Stimulated activated CD8-positive, alpha-beta memory T cell treated with anti-CD3 and anti-CD28 coated beads, Interleukin-4, amount 100 ng/mL, for 4 hours (primary cell): ENCODE measurements around the gene ADCK1.
"Not testable (repeated sequence)": the region's sequence is repeated elsewhere in the genome, so short reads cannot be mapped to it uniquely, and the experiment has no call there.

Source experiments
- DNase-seq, 2 donors: peaks; one replicate each; pipeline ENCODE4 v3.0.0-alpha.2; 2020; ENCODE audit warnings: low read depth in 2 of 2, low spot score in 1 of 2

ADCK1 gene, protein sequence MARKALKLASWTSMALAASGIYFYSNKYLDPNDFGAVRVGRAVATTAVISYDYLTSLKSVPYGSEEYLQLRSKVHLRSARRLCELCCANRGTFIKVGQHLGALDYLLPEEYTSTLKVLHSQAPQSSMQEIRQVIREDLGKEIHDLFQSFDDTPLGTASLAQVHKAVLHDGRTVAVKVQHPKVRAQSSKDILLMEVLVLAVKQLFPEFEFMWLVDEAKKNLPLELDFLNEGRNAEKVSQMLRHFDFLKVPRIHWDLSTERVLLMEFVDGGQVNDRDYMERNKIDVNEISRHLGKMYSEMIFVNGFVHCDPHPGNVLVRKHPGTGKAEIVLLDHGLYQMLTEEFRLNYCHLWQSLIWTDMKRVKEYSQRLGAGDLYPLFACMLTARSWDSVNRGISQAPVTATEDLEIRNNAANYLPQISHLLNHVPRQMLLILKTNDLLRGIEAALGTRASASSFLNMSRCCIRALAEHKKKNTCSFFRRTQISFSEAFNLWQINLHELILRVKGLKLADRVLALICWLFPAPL

DNA sequence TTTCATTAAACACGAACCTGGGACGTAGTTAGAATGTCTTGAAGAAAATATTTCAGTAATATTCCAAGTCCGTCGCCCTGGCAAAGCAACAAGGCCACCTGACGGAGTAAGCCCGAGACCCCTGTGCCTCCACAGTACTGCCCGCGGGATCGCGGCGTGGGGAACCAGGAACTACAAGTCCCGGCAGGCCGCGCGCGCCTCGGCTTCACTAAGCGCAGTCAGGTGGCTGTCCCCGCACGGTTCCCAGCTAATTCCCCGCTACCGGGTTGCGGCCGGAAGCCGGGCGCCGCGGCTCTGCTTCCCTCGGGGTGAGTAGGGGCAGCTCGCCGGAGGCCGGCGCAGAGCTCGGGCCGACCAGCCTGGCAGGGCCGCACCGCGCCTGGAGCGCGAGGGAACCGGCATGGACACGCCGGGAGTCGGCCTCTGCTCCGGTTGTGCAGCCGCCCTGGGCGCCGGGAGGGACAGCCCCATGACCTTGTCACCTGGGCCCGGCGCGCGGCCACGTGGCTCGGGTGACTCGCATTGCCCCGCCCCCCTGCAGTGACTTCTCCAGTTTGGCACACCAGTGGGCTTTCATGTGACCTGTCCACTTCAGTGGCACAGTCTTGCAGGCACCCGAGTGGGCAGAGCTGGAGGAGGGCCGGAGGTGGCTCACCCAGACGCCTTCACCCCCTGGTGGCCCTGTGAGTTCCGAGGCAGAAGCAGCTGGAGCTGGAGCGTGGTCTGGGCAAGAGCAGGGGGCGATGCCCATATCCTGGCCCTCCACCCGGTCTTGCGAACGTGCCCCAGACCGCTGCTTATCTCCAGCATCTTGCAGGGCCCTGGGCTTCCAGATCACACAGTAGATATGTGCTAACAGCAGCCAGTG is at the start of gene ADCK1:
ADCK1 (plus strand) TSS at position 247 of the 868 bp plus-strand sequence. CDS start 18,870 bp downstream, outside the sequence.
- peak; percentile 66 to 73 for DNase-seq

DNA sequence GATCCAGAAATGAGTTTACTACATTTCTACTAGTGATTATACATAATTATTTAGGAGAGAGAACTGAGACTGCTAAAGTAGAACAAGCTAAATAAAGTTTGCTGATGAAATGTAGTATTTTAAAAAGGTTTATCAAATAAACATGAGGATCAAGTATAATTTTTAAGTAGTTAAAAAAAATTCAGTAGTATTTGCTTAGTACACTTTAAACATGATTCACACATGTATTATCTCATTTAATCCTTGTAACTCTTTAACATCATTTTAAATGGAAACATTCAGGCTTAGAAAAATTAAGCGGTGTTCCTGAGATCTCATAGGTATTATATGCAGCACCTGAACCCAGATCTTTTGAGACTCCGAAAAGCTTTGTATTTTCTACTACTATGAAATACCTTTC is 47.6 kb upstream of the ADCK1 start:
- no peak for DNase-seq

DNA sequence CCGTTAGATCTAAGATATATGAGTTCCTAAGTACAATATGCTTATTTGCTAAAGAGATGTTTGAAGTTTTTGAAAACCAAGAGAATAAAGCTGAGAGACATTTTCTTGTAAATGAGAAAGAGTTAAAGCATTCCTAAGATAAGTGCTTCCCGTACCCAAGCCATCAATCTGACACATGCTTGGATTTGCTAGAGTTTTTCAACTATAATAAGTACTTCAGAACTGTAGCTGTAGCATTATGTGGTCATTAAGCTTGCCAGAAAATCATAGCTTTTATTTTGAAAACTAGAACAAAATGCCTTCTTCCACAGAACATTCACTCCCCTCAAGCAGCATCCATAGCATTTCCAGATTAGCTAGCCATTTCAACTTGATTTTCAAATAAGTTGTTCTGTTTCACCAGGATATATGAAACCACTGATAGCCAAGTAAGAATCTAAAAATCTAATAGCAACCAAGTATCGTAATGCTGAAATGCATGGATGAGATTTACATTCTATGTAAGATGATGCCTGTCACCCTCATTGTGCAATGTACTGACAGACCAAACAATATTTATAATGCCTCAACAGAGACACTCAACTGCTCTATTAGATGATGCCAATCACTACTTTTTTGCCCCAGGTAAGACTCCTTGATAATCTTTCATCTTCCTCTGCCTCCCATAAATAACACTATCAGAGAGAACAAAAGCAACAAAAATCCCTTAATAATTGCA is 47.0 kb upstream of the ADCK1 start:
- DNase-seq: no peak

DNA sequence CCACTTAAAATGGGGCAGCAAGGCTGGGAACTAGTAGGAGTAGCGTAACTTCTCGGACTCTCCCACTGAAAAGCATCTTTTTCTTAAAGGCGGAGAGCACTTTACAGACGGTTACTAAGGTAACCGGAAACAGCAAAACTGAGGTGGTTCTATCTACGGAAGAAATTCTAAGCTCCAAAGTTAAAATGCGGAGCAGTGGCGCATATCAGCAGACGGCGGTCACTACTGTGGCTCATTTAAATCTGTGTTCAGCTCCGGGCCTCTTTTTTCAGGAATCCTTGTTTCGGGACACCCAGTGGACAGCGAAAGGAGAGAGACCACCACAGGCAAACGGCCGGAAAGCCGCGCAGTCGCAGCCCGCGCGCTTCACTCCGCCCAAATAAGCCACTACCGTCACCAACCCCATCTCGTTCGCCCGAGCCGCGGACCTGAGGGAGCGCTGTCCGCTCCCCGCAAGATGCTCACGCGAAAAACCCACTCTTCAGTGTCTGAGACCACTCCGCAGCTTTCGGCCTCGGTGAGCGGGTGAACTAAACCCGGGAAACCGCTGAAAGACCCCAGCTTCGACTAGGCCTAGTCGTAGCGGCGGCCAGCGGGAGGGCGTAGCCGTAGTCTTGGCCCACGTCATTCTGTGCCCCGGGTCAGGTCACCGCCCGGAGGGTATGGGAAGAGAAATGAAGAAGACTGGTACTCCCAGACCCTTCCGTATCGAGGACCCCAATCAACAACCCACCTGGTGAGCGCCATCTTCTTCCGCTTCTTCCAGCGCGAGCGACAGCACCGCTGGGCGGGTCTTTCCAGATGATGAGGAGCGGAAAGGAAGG is 39.3 kb upstream of the ADCK1 start, which contains the start of gene SNW1:
SNW1 (minus strand) TSS at position 776 of the 824 bp plus-strand sequence; CDS start at position 747, 29 bp downstream.
- DNase-seq: peak; percentile 79 to 83

DNA sequence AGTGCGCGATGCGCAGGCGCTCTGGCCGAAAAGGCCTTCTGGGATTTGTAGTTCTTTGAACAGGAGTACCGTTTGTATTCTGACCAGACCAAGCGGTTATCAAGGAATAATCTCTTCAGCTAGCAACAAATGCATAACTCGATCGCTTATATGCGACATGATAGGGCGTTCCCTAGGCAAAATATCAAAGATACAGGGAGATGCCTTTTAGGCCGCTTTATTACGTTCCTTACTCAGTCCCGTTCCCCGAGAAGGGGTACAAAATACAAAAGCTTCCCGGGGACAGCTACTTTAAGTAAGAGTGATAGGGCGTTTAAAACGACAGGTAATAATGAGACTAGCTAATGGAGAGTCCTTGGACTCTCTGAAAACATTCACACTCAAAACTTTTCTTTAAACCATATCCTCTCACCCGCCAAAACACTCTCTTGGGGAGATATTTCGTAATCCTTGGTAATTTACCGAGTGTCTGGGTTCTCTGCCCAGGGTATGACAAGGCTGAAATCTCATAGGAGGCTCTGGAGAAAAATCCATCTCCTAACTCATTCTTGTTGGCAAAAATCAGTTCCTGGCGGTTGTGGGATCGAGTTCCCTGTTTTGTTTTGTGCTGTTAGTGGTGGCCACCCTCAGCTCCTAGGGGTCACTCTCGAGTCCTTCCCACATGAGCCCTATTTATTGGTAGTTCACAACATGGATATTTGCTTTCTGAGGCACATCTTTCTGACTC is 38.5 kb upstream of the ADCK1 start:
- DNase-seq: no peak

DNA sequence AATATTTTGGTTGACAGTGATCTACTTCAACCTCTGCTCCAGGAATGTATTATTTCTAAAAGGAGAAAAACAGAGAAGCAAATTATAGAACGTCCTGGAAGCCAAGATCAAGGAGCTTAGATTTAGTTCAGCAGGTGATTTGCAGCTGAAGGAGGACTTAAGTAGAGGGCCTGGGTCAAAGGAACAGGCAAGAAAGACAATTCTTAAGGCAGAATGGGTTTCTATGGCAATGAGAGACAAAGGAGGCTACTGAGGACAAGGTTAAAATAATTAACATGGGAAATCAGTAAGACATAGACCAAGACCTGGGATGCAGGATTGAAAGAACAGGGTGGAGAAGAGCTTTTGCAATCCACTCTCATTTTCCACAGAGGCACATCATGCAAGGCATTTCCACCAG is 36.6 kb upstream of the ADCK1 start:
- no peak for DNase-seq

DNA sequence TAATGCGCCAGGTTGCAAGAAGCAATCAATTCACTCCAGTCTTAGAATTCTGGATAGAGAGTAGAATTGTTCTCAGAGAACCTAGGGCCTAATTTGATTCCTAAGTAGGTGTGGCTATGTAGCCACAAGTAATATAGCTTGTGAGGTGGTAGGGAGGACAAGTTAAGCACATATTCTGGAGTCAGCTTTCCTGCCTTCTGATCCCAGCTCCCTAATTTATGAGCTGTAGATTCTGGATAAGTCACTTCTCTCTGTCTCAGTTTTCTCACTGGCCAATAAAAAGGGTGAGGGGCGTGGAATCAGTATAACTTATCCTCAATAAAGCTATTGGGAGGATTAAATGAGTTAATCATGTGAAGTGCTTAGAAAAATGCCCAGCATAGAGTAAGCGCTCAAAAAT is 35.9 kb upstream of the ADCK1 start:
- no peak for DNase-seq

DNA sequence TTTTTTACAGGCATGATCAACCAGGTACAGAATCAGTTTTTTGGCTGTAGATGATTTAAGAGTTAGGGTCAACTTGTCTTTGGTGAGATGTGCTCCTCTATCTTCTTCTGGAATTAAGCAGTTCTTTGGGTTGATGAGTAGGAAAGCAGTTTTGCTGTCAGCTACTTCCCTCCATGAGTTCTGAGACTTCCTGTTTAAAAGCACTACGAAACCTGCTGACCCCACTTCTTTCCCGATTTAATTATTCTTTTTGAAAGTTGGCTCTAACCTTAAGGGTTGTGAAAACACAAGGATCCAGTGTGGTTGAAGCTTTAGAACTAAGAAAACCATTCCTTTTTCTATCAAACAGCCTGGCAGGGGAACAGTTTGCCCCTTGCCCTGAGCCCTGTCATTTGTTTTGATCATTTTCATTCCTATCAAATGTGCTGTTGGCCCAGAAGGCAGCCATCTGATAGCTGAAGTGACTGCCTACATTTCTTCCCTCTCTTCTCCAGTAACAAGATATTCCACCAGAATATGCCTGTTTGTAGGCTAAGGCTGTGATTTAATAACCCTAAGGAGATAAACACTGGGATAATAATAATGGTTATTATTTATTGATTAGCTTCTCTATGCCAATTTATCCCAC is 31.4 kb upstream of the ADCK1 start:
- DNase-seq: not testable (repeated sequence)

DNA sequence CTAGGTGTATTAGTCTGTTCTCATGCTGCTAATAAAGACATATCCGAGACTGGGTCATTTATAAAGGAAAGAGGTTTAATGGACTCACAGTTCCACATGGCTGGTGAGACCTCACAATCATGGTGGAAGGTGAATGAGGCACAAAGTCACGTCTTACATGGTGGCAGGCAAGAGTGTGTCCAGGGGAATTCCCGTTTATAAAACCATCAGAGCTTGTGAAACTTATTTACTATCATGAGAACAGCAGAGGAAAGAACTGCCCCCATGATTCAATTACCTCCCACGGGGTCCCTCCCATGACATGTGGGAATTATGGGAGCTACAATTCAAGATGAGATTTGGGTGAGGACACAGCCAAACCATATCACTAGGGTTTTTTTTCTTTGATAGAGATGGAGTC is 25.9 kb upstream of the ADCK1 start:
- not testable (repeated sequence) for DNase-seq

DNA sequence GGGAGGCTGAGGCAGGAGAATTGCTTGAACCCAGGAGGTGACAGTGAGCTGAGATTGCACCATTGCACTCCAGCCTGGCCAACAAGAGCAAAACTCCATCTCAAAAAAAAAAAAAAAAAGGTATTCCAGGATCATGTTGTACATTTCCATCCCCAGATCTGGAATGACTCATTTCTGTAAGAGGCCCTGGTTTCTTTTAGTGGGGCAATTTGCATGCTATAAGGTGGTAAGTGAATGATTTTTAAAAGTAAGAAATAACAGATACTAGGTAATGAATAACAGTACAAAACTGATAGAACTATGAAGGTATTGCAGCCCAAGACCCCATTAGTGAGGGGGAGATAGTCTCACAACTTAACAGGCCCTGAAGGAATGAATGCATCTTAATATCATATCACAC is 17.7 kb upstream of the ADCK1 start:
- DNase-seq: no peak

DNA sequence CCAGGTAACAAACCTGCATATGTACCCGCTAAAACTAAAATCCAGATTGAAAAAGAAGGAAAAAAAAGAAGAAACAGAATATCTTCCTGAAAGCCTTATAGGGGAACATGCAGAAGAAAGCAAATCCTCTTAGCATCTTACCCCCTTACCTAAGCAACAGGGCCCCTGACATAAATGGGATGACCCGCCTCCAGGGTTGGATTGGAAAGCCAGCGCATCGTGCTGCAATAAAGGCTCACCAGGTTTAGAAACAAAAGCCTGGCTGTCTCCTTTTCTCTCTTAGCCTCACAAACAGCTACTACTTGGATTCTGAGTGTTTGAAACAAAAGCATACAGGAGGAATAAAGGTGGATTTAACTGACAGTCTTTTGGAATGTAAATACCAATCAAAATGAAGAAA is 13.8 kb upstream of the ADCK1 start:
- no peak for DNase-seq

DNA sequence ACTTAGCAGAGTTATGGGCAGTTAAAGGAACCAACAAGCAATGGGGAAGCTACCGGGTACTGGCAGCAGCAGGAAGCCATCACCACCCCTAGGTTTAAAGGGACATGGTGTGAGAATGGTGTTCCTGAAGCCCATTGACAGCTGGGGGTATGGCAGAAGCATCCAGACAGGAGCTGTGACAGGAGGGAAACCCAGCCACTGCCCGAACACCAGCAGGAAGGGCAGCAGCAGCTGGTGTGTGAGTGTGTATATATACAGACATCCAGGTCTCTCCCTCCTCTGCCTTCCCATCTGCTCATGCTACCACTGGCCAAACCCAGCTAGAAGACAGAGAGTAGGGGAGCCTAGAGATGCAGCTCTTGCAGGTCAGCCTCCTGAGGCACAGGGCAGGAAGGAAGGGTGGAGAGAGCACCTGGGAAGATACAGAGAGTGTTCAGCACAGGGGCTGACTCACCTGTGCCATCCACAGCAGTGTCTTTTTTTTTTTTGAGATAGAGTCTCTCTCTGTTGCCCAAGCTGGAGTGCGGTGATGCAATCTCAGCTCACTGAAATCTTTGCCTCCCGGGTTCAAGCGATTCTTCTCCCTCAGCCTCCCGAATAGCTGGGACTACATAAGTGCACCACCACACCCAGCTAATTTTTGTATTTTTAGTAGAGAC is 9.2 kb upstream of the ADCK1 start:
- DNase-seq: no peak

DNA sequence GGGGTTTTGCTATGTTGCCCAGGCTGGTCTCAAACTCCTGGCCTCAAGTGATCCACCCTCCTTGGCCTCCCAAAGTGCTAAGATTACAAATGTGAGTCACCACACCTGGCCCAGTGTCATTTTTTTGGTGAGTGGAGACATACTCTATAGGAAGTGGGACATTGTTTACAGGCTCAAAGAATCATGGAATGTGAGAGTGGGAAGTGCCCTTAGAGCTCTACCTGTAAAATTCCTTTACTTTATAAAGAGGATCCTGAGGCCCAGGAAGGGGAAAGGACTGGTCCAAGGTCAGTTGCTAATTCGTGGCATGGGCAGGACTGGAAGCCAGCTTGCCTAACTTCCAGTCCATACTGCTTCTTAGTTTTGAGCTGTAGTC is 8.7 kb upstream of the ADCK1 start:
- DNase-seq: no peak

DNA sequence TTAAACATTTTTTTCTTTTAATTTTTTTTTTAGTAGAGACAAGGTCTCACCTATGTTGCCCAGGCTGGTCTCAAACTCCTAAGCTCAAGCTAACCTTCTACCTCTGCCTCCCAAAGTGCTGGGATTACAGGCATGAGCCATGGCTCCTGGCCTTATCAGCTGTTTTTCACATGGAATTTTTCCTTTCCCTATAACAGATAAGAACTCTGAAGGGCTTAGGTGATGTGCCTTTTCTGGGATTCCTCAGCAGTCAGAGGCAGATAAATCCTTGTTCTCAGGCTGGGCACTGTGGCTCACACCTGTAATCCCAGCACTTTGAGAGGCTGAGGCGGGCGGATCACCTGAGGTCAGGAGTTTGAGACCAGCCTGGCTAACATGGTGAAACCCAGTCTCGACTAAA is 6.7 kb upstream of the ADCK1 start:
- DNase-seq: not testable (repeated sequence)

DNA sequence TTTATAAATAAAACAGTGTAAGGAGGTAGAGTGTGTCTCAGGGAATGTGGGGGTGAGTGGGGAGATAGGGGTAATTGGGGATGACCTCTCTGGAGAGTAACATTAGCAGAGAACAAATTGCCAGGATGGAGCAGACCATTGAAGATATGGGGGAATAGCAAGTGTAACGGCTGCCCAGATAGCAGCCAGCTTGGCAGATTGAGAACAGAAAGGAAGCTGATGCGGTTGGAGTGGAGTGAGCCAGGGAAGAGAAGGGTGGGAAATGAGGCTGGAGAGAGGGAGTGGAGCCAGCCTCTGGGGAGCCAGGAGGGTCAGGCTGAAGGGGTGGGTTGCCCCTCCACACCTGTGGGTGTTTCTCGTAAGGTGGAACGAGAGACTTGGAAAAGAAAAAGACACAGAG is 5.6 kb upstream of the ADCK1 start:
- no peak for DNase-seq

DNA sequence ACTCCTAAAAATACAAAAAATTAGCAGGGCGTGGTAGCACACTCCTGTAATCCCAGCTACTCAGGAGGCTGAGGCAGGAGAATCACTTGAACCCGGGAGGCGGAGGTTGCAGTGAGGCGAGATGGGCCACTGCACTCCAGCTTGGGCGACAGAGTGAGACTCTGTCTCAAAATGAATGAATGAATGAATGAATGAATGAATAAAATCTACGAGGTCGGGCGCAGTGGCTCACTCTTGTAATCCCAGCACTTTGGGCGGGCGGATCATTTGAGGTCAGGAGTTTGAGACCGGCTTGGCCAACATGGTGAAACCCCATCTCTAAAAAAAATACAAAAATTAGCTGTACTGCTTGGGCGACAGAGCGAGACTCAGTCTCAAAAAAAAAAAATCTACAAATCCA is 453 bp upstream of the ADCK1 start:
- DNase-seq: not testable (repeated sequence)

DNA sequence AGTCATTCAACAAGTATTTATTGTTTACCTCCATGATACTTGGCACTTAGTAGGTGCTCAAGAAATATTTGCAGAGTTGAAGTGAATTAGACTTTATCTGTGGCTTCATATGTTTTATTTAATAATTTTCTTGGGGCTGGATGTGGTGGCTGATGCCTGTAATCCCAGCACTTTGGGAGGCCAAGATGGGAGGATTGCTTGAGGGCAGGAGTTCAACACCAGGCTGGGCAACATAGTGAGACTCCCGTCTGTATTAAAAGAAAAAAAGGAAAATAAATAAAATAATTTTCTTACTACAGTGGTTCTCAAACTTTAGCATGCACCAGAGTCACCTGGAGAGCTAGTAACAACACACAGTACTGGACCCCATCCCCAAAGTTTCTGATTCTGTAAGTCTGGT is 905 bp downstream of the ADCK1 start:
- no peak for DNase-seq

DNA sequence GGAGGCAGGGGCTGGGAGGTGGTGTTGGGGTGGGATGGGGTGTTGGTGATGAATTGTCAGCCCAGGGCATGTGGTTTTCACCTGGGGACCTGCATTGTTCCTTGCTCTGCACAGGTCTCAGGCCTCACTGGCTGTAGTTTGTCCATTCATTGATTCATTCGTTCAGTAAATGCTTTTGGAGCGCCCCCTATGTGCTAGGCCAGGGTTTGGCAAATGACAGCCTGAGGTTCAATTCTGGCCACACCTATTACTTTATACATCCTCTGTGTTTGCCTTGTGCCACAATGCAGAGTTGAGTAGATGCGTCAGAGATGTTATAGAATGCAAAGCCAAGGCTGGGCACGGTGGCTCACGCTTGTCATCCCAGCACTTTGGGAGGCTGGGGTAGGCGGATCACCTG is 4.7 kb downstream of the ADCK1 start:
- no peak for DNase-seq

DNA sequence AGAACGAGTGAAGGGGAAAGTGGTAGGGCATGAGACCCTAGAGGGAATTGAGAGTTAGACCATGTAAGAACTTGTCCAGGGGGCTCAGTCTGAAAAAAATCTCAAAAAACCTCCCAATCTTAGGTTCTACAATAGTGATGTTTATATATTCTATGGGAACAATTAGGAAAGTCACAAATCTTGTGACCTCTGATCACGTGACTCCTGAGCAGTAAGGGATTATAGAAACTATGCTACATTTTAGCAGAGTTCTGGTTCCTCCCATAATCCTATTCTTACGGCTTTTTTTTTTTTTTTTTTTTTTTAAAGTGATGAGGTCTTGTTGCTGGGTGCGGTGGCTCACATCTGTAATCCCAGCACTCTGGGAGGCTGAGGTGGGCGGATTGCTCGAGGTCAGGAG is 5.8 kb downstream of the ADCK1 start:
- no peak for DNase-seq
